Stimulated activated CD8-positive, alpha-beta memory T cell treated with anti-CD3 and anti-CD28 coated beads, Interleukin-2, amount 100 ng/mL, for 48 hours (primary cell): Measurements from ENCODE around the gene MEF2D.

Source experiments
- DNase-seq, 2 donors: peaks; one replicate each; pipeline ENCODE4 v3.0.0-alpha.2; 2020; ENCODE audit warnings: low read depth in 2 of 2

The MEF2D gene

DNA sequence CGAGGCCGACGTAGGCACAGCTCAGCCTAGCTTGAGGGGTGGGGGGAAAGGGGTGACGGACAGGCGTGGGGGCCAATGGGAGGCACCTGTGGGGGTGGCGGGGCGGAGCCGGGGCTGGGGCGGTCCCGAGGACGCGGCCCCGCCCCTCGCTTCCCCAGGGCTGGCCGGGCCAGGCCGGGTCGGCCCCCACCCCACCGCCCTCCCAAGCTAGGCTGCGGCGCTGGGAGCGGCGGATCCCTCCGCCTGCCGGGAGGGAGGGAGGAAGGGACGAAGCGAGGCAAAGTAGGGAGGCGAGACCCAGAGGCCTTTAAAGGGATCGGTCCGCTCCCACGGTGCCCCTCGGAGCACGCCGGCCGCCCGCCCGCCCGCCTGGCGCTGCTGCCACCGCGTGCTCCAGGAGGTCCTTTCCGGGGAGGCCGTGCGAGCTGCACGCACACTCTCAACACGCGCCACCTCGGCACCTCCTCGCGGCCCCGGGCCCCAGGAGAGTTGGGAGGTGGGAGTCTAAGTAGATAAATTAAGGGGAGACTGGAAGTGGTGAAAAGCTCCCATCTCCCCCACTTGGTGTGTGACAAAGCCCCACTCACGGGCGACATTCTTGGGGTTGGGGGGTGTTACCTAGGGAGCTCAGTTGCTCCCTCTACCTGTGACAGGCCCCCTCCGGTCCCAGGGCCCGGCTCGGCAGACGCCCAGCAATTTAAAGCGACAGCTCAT, 375 bp upstream of the MEF2D start:
- DNase-seq, result peak; percentile 87 to 88

DNA sequence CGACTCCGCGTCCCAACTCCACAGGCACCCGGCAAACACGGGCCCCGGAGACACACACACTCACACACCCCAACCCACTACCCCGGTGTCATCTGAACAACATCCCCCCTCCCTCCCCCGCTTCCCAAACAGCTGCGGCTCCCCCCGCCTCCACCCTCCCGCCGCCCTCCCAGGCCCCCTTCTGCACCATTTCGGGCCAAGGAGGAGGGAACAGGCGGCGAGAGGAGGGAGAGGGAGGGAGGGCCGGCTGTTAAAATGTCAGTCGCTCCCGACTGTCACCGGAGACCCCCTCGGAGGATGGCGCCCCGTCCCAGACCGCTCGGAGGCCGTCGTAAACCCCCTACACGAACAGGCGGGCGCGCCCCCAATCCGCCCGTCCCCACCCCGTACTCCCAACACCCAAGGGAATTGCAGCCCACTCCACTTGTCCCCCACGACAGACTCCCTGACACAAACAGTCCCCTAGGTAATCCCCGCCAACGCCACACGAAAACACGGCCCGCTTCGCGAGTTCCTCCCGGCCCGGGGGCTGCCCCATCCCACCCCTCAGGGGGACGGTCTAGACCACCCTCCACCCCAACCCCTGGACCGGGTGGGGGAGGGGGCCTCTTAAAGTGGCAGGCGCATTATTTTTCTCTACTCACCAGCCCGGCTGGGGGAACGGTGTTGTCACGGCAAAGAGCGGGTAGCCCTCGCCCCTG, 583 bp downstream of the MEF2D start:
- DNase-seq, result no peak

GRCh38 chr1:156499194-156499841, 1.3 kb downstream of the MEF2D start:
- DNase-seq, result no peak

DNA sequence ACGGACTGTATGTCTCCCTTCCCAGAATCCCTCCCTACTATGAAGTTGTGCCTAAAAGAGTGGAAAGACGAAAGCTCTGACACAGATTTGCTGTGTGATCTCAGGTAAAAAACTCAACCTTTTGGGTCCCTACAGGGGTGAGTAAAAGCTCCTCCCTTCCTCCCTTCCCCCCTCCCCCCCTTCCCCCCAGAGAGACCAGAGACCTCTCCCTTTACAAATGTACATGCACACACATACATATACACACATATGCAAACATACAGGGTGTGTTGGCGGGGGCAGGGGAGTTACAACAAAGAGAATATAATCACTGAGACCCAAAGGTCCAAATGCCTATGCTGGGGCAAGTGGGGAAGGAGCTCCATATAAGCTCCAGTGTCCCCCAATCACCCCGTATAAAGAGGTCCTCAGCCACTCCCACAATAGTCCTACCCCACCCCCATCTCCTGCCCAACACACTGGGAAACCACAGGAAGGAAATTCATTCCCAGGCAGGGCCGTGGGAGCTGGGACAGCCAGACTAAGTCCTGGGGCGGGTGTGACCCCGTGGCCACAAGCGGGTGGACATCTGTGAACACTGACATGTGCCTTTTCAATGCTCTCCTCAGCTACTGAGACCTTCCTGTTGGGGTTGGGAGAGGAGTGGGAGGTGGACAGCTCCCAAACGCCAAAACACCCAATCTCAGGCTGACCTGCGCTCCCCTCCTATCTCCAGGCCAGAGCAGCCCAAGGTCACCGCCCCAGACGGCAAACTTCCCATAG, 2.0 kb downstream of the MEF2D start:
- no peak for DNase-seq

DNA sequence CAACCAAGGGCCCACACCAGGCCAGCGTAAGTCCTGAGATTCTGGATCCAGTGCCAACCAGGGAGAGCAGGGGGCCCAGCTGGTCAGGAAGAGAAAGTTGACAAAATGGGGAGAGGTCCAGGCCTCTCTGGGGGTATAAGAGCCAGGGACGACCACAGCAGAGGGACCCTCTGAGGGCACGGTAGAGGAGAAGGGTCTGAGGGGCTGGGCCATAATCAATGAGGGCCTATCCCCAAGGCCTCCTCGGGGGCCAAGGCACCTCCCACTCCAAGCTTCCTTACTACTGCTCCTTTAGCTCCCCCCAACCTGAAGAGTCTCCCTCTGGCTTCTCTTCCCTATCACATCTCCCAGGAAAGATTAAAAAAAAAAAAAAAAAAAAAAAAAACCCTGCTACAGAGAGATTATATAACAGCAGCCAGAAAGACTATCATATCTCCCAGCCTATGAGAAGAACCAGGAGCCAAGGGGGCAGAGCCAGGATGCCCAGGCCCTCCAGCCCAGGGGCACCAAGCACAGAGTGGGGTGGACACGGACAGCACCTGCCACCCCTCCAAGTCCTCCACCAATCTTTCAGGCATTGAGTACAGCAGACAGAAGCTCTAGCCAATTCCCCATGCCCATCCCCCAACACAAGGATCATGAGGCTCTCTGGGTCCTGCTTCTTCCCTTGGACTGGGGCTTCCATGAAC, 2.7 kb downstream of the MEF2D start:
- DNase-seq, result no peak

DNA sequence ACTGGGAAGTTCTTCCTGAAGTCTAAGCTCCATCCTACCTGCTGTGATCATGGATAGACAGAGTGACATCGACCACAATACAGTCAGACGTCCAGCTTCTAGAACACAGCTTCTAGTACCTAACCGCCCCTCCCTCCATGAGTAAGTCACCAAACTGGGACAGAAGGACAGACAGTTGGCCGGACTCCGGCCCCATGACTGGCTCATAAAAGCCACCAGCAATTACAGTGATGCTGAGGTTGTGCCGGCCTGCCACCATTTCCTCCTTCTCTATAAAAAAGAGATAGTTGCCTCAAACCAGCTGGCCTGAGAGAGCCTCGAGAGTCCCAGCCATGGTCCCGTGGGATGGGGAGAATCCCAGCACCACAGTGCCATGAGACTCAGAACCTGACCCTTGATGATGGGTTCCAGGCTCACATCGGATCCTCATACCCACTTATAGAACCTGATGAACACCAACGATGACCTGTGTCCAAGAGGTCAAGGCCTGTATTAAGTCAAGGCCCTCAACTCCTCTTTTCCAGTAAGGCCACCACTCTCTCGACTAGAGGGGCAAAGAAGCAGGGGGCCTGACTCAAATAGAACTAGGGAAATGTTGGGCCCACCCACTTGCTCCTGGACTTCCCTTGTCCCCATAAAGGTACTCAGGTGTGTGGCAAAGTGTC, 3.4 kb downstream of the MEF2D start:
- no peak for DNase-seq

- DNase-seq, result no peak
Measured at GRCh38 chr1:156496211-156496761, 4.3 kb downstream of the MEF2D start.

DNA sequence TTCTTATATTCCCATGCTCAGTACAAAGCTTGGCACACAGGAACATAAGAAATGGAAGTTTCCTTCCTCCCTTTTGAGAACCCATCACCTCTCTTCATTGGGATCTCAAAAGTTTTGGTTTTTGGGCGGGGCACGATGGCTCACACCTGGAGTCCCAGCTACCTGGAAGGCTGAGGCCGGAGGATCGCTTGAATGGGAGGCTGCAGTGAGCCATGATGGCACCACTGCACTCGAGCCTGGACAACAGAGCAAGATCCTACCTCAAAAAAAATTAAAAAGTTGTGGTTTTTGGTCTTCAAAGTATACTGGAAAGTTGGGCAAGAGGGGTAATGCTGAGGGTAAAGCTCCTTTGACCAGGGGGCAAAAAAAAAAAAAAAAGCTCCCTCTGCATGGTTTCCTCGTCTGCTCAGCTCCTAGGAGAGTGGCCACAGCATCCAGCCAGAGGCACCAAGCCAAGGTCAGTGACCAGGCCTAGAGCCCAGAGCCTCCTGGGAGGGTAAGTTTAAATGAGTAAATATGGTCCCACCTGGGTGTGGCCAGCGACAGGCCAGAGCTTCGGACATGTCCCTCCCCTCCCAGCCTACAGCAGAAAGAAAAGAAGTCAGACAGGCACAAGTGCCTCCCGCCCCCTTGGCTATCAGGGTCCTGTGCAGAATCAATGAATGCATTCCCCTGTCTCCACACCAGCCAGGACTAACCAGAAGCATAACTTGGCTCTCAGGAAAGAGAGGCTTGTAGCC, 5.0 kb downstream of the MEF2D start:
- DNase-seq, result no peak

DNA sequence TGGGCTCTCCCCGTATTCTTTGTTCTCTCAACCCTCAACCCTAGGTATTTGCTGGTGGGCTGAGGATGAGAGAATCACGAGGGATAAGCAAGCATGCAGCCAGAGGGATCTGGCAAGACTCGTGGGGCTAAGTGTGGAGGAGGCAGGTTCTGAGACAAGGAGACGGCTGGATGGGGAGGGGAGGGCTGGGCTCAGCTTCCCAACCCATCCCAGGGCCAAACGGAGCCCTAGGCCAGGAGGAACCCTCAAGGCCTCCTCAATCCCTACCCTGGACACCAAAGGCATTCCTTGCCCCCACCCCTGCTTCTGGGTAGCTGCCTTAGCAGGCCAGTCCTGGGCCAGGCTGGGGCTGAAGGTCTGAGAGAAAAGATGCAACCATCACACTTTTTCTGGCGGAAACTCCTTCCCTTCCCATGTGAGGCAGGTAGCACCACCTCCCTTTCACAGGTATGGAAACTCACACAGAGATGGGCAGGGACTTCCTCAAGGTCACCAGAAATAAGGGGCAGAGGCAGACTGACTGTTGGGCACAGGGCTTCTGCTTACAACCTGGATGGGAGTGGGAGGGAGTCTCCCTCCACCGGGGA, 6.2 kb downstream of the MEF2D start:
- DNase-seq, result no peak

DNA sequence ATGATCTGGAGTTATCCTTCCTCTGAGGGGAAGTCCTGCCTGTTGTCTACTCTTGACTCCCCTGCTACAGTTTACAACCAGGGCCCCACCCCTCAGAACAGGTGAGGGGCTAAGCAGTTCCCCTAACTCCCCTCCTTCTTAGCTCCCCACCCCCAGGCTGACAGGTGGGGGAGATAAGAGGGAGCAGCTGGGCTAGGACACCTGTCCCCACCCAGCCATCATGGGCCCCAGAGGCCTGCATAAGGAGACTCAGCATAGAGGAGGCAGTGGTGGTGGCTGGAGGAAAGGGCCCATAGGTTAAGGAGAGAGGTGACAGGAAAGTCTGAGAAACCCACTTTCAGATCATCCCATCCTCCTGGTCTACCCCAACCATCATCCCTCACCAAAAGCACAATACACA, 6.8 kb downstream of the MEF2D start:
- no peak for DNase-seq

DNA sequence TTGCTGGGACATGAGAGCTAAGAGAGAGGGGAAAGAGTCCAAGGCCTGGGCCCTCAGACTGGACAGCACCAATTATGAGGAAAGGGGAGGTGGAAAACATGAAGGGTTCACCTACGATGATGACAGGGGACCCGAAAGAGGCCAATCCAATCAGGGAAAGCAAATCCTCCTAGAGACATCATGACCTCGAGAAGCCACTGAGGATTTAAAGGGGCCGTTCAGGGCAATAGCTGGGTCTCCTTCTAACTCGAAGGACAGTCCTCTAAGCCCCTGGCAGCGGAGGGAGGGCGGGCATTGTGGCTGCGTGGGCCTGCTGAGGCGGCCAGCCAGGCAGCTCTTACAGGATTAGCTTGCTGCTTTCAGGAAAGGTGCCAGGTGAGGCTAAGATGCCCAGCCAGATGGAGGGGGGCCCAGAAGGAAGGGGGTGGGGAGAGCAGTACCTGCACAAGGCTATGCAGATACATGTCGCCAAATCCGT, 7.4 kb downstream of the MEF2D start:
- no peak for DNase-seq

GRCh38 chr1:156492591-156493080, 7.9 kb downstream of the MEF2D start:
- no peak for DNase-seq

DNA sequence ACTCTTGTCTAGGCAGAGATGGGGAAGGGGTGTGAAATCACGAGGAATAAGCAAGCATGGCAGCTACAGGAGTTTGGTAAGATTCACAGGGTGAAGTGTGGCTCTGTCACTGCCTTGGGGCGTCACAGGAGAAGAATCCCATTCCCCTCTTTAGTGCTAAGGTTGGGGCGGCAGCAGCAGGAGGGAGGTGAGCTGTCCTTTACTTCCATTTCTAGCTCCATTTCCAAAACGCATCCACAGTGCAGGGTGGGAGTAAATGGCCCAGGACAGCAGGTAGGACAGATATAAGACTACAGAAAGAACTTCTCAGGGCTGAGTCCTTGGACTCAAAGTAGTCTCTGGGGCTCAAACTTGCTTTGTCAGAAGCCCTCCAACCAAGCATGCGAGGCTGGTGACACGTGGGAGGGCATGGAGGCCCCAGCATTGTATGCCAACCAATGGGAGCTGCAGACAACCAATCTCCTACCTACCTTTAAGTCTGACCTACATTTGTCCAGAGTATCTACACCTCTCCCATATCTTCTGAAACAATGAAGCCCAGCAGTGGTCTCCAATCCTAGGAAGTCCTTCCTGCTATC, 8.5 kb downstream of the MEF2D start:
- DNase-seq, result no peak

DNA sequence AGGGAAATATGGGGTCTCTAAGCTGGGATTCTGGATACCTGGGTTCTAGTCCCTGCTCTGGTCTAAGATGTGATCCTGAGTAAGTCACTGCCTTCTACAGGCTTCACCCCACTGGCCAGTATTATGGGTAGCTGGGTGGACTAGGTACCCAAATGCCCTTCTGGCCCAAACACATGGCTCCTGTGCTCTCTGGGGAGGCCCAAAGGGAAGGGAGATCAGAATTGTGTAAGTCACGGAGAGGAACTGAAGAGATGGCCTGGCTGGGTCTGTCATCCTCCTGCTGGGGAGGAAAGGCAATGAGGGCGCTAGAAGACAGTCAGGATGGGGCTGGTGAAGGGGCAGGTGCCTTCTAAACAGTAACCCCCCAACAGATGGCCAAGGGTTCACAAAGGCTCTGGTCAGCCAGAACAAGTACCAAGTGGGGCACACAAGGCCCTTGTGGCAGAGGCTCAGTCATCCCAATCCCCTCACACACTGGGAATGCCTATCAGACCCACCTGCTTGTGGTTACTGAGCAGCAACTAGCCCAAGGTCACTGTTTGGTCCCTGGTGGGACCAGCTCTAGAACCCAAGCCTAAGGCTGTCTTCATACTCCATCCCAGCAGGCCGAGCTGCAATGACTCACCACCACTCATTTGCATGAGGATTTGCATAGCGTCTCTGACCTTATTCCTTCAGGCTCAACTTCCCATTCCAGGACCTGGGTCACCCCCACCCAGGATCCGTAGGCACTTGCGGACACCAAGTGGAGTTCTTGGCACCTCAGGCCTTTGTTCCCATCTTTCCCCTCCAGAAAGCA, 9.2 kb downstream of the MEF2D start:
- no peak for DNase-seq

GRCh38 chr1:156490401-156491032, 10.1 kb downstream of the MEF2D start:
- DNase-seq, result no peak

DNA sequence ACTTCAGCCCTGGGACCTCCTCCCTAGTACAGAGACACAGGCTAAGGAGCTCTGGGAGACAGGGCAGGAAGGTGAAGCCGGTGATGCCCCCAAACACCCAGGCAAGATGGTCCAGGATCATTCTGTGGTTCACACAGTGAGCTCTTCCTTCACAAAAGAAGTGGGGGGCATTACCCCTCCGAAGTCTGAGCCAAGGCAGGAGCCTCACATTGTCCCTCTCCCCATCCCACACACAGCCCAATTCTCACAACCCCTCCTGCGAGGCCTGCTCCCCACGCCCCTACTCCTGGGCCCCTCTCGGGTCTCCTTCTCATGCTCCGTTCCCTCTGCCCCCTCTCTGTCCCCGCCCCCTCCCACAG, 10.7 kb downstream of the MEF2D start:
- no peak for DNase-seq

- peak in 1 of 2 donors; percentile 38 for DNase-seq
Measured at GRCh38 chr1:156489166-156489934, 11.2 kb downstream of the MEF2D start.
